Measurements from ENCODE around the gene DNAJB8.

The DNAJB8 gene

GRCh38 chr3:128488636-128488990 is 21.9 kb upstream of the DNAJB8 start:
- TF ChIP-seq TARDBP (IDR thresholded peaks at IDR 0.05) = no peak
- TF ChIP-seq NFRKB (IDR thresholded peaks at IDR 0.05) = no peak
- no peak for TF ChIP-seq SP1 (IDR thresholded peaks at IDR 0.05)
- no peak for TF ChIP-seq CTBP1 (IDR thresholded peaks at IDR 0.05; ENCODE audit: borderline replicate concordance)
- TF ChIP-seq FOXA1 (IDR thresholded peaks at IDR 0.05) = no peak
- no peak for TF ChIP-seq ZNF384 (IDR thresholded peaks at IDR 0.05)
- no peak for TF ChIP-seq ARNT (IDR thresholded peaks at IDR 0.05)
- no peak for TF ChIP-seq HDGF (IDR thresholded peaks at IDR 0.05; ENCODE audit: borderline replicate concordance)
- no peak for TF ChIP-seq FOXM1 (IDR thresholded peaks at IDR 0.05; ENCODE audit: borderline replicate concordance)
- no peak for TF ChIP-seq L3MBTL2 (conservative IDR thresholded peaks at IDR 0.05)
- no peak for TF ChIP-seq ELF4 (IDR thresholded peaks at IDR 0.05)
- TF ChIP-seq BHLHE40 (IDR thresholded peaks at IDR 0.05; ENCODE audit: borderline replicate concordance) = no peak
- no peak for TF ChIP-seq PKNOX1 (IDR thresholded peaks at IDR 0.05)
- TF ChIP-seq LEF1 (IDR thresholded peaks at IDR 0.05; ENCODE audit: borderline replicate concordance) = no peak
- no peak for TF ChIP-seq FOXK2 (IDR thresholded peaks at IDR 0.05)
- TF ChIP-seq SUZ12 (IDR thresholded peaks at IDR 0.05) = no peak
- peak; percentile 36 for DNase-seq (ENCODE audit: extremely low spot score)
- CTCF ChIA-PET = interaction anchor here (1.1 kb wide), 1 partner anchor 9 kb away, joined by 3 read pairs; no protein-coding TSS in a partner anchor
- POLR2A ChIA-PET = interaction anchor here (0.7 to 3.0 kb wide), 8 partner anchors 9 to 64 kb away, joined by 3 to 15 read pairs (median 4); no protein-coding TSS in a partner anchor

DNA sequence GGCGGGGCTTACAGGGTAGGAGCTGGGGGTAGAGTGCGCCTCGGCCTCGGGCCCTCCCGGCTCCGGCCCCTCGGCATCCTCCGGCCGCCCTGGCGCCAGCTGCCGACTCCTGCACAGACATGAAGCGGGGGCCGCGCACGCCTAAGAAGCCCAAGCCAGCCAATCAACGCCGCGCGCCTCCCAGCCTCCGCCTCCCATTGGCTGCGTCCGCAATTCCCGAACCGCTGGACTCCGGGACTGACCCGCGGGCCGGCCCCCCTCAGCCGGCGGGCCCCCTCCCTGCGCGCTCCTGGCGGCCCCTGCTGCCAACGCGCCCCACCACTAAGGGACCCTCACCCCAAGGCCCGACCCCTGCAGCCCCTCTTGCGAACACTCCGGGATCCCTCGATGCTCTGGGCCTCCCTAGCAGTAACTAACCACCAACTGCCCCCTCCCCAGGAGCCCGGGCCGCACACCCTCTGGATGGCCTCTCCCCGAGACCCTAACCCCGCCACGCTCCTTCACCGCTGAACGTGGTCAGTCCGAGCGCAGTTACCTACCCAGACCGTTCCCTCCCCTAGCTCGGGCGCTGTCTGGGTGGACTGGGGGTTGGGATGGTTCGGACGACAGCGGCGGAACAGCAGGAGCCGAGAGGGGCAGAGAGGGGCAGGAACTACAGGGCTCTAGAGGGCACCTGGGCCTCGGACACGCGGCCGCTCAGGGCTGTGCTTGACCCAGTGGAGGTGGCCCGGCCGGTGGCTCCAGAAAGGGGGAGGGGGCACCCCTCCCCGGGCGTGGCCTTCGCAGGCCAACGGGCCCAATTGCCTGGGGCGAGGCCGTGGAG is 21.3 kb upstream of the DNAJB8 start:
- TF ChIP-seq PKNOX1 (IDR thresholded peaks at IDR 0.05) (peak; percentile 46; the same call in 1 of the 2 replicates), LEF1 (IDR thresholded peaks at IDR 0.05; ENCODE audit: borderline replicate concordance) (no peak), FOXM1 (IDR thresholded peaks at IDR 0.05; ENCODE audit: borderline replicate concordance) (peak; percentile 35; the same call in 1 of the 2 replicates), L3MBTL2 (conservative IDR thresholded peaks at IDR 0.05) (peak; percentile 60)
- POLR2A ChIA-PET = interaction anchor here (0.6 to 3.0 kb wide), 7 partner anchors 9 to 63 kb away, joined by 3 to 15 read pairs (median 3); no protein-coding TSS in a partner anchor
- CTCF ChIA-PET = no interaction called here
- DNase-seq (ENCODE audit: extremely low spot score) = peak; percentile 86

DNA sequence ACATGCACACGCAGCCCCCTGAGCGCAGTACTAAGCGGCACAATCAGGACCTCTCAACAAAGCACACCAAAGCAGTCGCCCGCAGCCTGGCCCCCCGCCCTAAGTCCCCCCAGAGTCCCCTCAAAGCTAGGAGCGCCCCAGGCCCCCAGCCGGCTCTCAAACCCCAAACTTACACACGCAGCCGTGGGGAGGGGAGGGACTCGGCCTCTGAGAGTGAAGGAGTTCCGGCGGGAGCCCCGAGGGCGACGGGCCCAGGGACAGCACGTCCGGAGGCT is 20.8 kb upstream of the DNAJB8 start:
- TF ChIP-seq CTBP1 (IDR thresholded peaks at IDR 0.05; ENCODE audit: borderline replicate concordance) (no peak), HDGF (IDR thresholded peaks at IDR 0.05; ENCODE audit: borderline replicate concordance) (no peak), NFRKB (IDR thresholded peaks at IDR 0.05) (no peak)
- CTCF ChIA-PET = no interaction called here
- POLR2A ChIA-PET = interaction anchor here (0.6 to 1.2 kb wide), 3 partner anchors 10 to 12 kb away, joined by 3 to 4 read pairs (median 3); no protein-coding TSS in a partner anchor
- no peak for DNase-seq (ENCODE audit: extremely low spot score)

GRCh38 chr3:128486681-128487537 is 20.2 kb upstream of the DNAJB8 start:
- POLR2A ChIA-PET = interaction anchor here (1.2 kb wide), 1 partner anchor 12 kb away, joined by 4 read pairs; no protein-coding TSS in a partner anchor
- DNase-seq (ENCODE audit: extremely low spot score) = peak; percentile 30
- no peak for TF ChIP-seq PKNOX1 (IDR thresholded peaks at IDR 0.05)
- no peak for TF ChIP-seq CTBP1 (IDR thresholded peaks at IDR 0.05; ENCODE audit: borderline replicate concordance)
- no peak for TF ChIP-seq FOXA1 (IDR thresholded peaks at IDR 0.05)
- no peak for TF ChIP-seq SUZ12 (IDR thresholded peaks at IDR 0.05)
- TF ChIP-seq BHLHE40 (IDR thresholded peaks at IDR 0.05; ENCODE audit: borderline replicate concordance) = no peak
- TF ChIP-seq ZNF384 (IDR thresholded peaks at IDR 0.05) = no peak
- TF ChIP-seq HDGF (IDR thresholded peaks at IDR 0.05; ENCODE audit: borderline replicate concordance) = no peak
- TF ChIP-seq ELF4 (IDR thresholded peaks at IDR 0.05) = no peak

DNA sequence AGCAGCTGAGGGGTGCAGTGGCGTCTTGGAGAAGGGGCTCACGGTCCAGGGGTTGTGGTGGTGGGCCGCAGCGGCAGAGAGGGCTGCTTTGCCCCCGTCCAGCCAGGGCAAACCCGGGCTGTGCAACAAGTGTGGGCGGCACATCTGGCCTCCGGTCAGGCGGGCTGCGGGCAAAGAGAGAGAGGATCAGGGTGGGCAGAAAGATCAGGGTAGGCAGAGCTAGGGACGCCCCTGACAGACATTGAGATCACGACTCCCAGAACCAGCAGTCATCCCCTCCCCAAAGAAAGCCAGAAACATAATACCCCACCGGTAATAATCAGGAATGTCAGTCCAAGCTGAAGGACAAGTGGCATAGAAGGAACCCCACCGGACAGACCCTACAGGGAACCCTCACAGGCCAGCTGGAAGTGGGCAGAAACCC is 19.5 kb upstream of the DNAJB8 start:
- TF ChIP-seq FOXK2 (IDR thresholded peaks at IDR 0.05) (no peak), PKNOX1 (IDR thresholded peaks at IDR 0.05) (no peak), CTBP1 (IDR thresholded peaks at IDR 0.05; ENCODE audit: borderline replicate concordance) (no peak)
- DNase-seq (ENCODE audit: extremely low spot score) = no peak
- ChIA-PET POLR2A (no interaction called here), CTCF (no interaction called here)

More at GRCh38 chr3:128486681-128487537, 20.2 kb upstream of the DNAJB8 start:
- CTCF ChIA-PET = no interaction called here
